IMR-90 (cell line): Measurements from ENCODE around the gene NRF1. TPM values are rescaled to one million over a fixed set of nuclear protein-coding genes. Genes with fewer than 3 reads are reported as not detected.

ENCODE experiments used
- ATAC-seq: fragments of 200-7000 bp; cut with Tn5 transposase; 2 replicates; pipeline ENCODE4 v1.9.1; 2020; ENCODE audit warnings: low read depth, mild to moderate bottlenecking, moderate library complexity
- BruUV-seq: library from RNA; stranded (reverse); fragments of 400-500 nt; replicated peaks from 2 replicates; lab custom pipeline; 2021; lab: Mats Ljungman, UMichigan
- CTCF ChIA-PET: fragments of 300-600 bp; formaldehyde crosslinking; extraction: SDS; loops from one replicate; lab custom pipeline; 2021; ENCODE audit warnings: antibody characterized with exemption; lab: Yijun Ruan, JAX
- POLR2A ChIA-PET: fragments of 300-600 bp; sonication (Branson Sonifier 250); formaldehyde crosslinking; loops from one replicate; lab custom pipeline; 2022; ENCODE audit warnings: antibody characterized with exemption; ENCODE audit not compliant: unreplicated experiment; lab: Charles Lee
- DNase-seq: peaks from one replicate; pipeline ENCODE4 v3.0.0; 2013
- H2AFZ ChIP-seq: replicated peaks from 2 replicates; pipeline ENCODE3; 2013; ENCODE audit warnings: low read length, mild to moderate bottlenecking; ENCODE audit not compliant: poor library complexity
- H2AK5ac ChIP-seq: 2 replicates; pipeline ENCODE4 v1.6.1; 2013; ENCODE audit warnings: low read depth, low read length, inconsistent platforms
- H2AK9ac ChIP-seq: replicated peaks from 2 replicates; pipeline ENCODE3; 2013; ENCODE audit warnings: mild to moderate bottlenecking, low read depth, low read length, moderate library complexity; ENCODE audit not compliant: poor library complexity
- H2BK120ac ChIP-seq: 2 replicates; pipeline ENCODE4 v1.6.1; 2013; ENCODE audit warnings: low read depth, low read length, inconsistent platforms
- H2BK15ac ChIP-seq: 3 replicates; pipeline ENCODE4 v1.6.1; 2013; ENCODE audit warnings: low read depth, low read length, inconsistent platforms
- H2BK20ac ChIP-seq: 2 replicates; pipeline ENCODE4 v1.6.1; 2013; ENCODE audit warnings: low read depth, mild to moderate bottlenecking, inconsistent platforms, low read length, moderate library complexity
- H2BK5ac ChIP-seq: 2 replicates; pipeline ENCODE4 v1.6.1; 2013; ENCODE audit warnings: mild to moderate bottlenecking, low read depth, low read length, inconsistent platforms; ENCODE audit not compliant: poor library complexity, severe bottlenecking
- H3K14ac ChIP-seq: replicated peaks from 2 replicates; pipeline ENCODE4 v1.6.1; 2013; ENCODE audit warnings: low read depth, low read length, inconsistent platforms
- H3K18ac ChIP-seq: 2 replicates; pipeline ENCODE4 v1.6.1; 2013; ENCODE audit warnings: low read depth, low read length, control low read depth
- H3K23ac ChIP-seq: 2 replicates; pipeline ENCODE4 v1.6.1; 2013; ENCODE audit warnings: low read depth, low read length, inconsistent platforms
- H3K27ac ChIP-seq: 2 replicates; pipeline ENCODE4 v1.5.1; 2013; ENCODE audit warnings: mild to moderate bottlenecking, control low read depth, low read length; ENCODE audit not compliant: insufficient read depth
- H3K27me3 ChIP-seq: 2 replicates; pipeline ENCODE4 v1.6.1; 2013; ENCODE audit warnings: low read length; ENCODE audit not compliant: control insufficient read depth, insufficient read depth
- H3K36me3 ChIP-seq: 2 replicates; pipeline ENCODE4 v1.6.1; 2013; ENCODE audit warnings: low read length, mixed read lengths; ENCODE audit not compliant: control insufficient read depth, insufficient read depth
- H3K4ac ChIP-seq: 2 replicates; pipeline ENCODE4 v1.6.1; 2013; ENCODE audit warnings: low read depth, low read length, inconsistent platforms
- H3K4me1 ChIP-seq: 2 replicates; pipeline ENCODE4 v1.6.1; 2013; ENCODE audit warnings: low read length, mixed read lengths; ENCODE audit not compliant: control insufficient read depth, insufficient read depth
- H3K4me2 ChIP-seq: 2 replicates; pipeline ENCODE4 v1.6.1; 2013; ENCODE audit warnings: low read depth, mild to moderate bottlenecking, control low read depth, low read length, moderate library complexity
- H3K4me3 ChIP-seq: 2 replicates; pipeline ENCODE4 v1.5.1; 2013; ENCODE audit warnings: low read depth, mild to moderate bottlenecking, control low read depth, low read length, moderate library complexity; ENCODE audit not compliant: insufficient read depth
- H3K56ac ChIP-seq: 2 replicates; pipeline ENCODE4 v1.6.1; 2013; ENCODE audit warnings: low read length, inconsistent platforms; ENCODE audit not compliant: insufficient read depth; ENCODE audit errors: extremely low read depth
- H3K79me1 ChIP-seq, 2 experiments: 2 replicates each; pipeline ENCODE4 v1.6.1; 2013; ENCODE audit warnings: low read length in 2 of 2, inconsistent platforms in 1 of 2, low read depth in 1 of 2
- H3K9ac ChIP-seq: 2 replicates; pipeline ENCODE4 v1.6.1; 2013; ENCODE audit warnings: low read depth, low read length, control low read depth
- H3K9me1 ChIP-seq: 2 replicates; pipeline ENCODE4 v1.6.1; 2013; ENCODE audit warnings: low read length, inconsistent platforms; ENCODE audit not compliant: insufficient read depth
- H3K9me3 ChIP-seq: 2 replicates; pipeline ENCODE4 v1.6.1; 2013; ENCODE audit warnings: low read length; ENCODE audit not compliant: control insufficient read depth, insufficient read depth
- H4K20me1 ChIP-seq: 2 replicates; pipeline ENCODE4 v1.6.1; 2013; ENCODE audit warnings: low read length, inconsistent platforms; ENCODE audit not compliant: insufficient read depth
- H4K5ac ChIP-seq: 2 replicates; pipeline ENCODE4 v1.6.1; 2013; ENCODE audit warnings: mild to moderate bottlenecking, low read depth, low read length, control low read depth
- H4K8ac ChIP-seq, 2 experiments: 2 replicates each; pipeline ENCODE4 v1.6.1; 2013; ENCODE audit warnings: low read depth in 2 of 2, low read length in 2 of 2, control low read depth in 1 of 2, inconsistent platforms in 1 of 2
- H4K91ac ChIP-seq: 2 replicates; pipeline ENCODE4 v1.6.1; 2013; ENCODE audit warnings: low read depth, low read length, inconsistent platforms; ENCODE audit not compliant: insufficient read depth
- WGBS, 2 experiments: methylation state at CpG; one replicate each; pipeline versions ENCODE4 v1.1.5 to v1.1.7; 2013; ENCODE audit warnings: missing lambda C conversion rate in 2 of 2; ENCODE audit not compliant: insufficient read length in 1 of 2; ENCODE audit errors: extremely low coverage in 2 of 2; 5-methylcytosine and 5-hydroxymethylcytosine counted together
- dilution Hi-C: fragments of 300-500 bp; cut with HindIII; formaldehyde crosslinking; loops from one replicate; pipeline ENCODE4 v1.14.3; 2018; ENCODE audit warnings: low sequenced_read_pairs; ENCODE audit not compliant: unreplicated experiment
- in situ Hi-C: fragments of 300-500 bp; cut with MboI; formaldehyde crosslinking; loops from 3 replicates; pipeline ENCODE4 v1.14.3; 2019; ENCODE audit warnings: low sequenced_read_pairs, inconsistent platforms, mixed read lengths
- intact Hi-C: fragments of 100-400 bp; cut with micrococcal nuclease; formaldehyde crosslinking; loops from 2 replicates; pipeline ENCODE4 v1.10.0; 2022
- polyA plus RNA-seq, 3 experiments: library from polyadenylated mRNA; depleted of rRNA; stranded (reverse); fragments of >200 nt; gene quantifications; 2 replicates each; pipeline ENCODE4 v1.2.3, GENCODE V29; 2012; ENCODE audit warnings: low replicate concordance in 1 of 3
- total RNA-seq: library from RNA; depleted of rRNA; stranded (reverse); fragments of >200 nt; gene quantifications from 2 replicates; pipeline ENCODE4 v1.2.3, GENCODE V29; 2012
- TF ChIP-seq, protein P1 (sequence below): fragments of 150-350 bp; IDR thresholded peaks from 2 replicates; pipeline ENCODE4 v1.6.1; 2016; ENCODE audit warnings: low read depth, mild to moderate bottlenecking, low read length, moderate library complexity, borderline replicate concordance

Gene NRF1
- total and polyA plus RNA-seq, 2 of the 4 experiments (the other 2 are of a cell fraction): 11.4 to 15.8 TPM

DNA sequence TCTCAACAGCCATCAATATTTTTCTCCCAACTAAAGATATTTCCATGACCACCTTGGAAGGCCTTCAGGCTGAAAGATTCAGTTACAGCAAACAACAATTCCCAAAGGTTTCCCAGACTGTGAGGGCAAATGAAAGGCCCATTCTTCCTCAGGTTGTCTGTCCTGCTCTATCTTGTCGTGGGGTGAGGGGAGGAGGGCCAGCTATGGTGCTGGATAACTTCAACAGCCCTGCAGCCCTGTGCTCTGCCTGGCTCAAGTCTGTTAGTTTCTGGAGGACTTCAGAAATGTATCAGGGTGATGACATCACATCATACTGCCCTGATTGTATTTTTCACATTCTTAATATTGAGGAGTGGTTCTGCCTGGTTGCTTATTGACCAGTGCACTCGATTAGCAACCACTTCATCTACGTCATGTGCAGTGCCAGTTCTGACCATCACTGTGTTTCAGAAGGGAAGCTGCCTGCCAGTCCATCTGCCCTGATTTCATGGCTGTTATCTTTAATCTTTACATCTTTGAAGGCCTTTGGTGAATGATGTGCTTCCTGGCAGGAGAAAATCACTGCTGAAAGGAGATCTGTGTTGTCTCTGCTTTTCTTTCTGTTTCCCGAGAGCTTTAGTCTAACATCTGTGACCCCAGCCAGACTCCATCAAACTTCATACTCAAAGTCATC, 135.5 kb downstream of the NRF1 start:
- no peaks in the 10 kb centered on the region for H4K20me1 ChIP-seq
- H3K9ac ChIP-seq: no peak overlapping the region
- no peaks in the 10 kb centered on the region; a peak in 1 of 4 replicates for H3K79me1 ChIP-seq
- intact Hi-C loops (no loop called here), dilution Hi-C loops (no loop called here), in situ Hi-C loops (no loop called here)
- H2BK15ac ChIP-seq: no peak overlapping the region
- no peak overlapping the region for H3K27ac ChIP-seq
- no peak for ATAC-seq
- POLR2A ChIA-PET: interaction anchor here (0.6 kb wide), 1 partner anchor 9 kb away, joined by 3 read pairs; no protein-coding TSS in a partner anchor
- H2AFZ ChIP-seq: no peak overlapping the region
- no TSS peak for BruUV-seq
- H3K9me1 ChIP-seq: no peaks in the 10 kb centered on the region; the same call in 1 of the 2 replicates
- no peak overlapping the region for H4K8ac ChIP-seq
- H3K18ac ChIP-seq: no peak overlapping the region
- DNase-seq: no peak
- H2BK5ac ChIP-seq: no peak overlapping the region
- H3K56ac ChIP-seq: no peak overlapping the region
- WGBS, 2 experiments: 80% methylated on average over 2 of the region's 4 CpGs; no CpG with 5 or more reads in 1 of the 2 experiments
- H3K27me3 ChIP-seq: no peaks in the 10 kb centered on the region
- CTCF ChIA-PET: no interaction called here
- no peak overlapping the region for H4K5ac ChIP-seq
- H3K4me2 ChIP-seq: no peak overlapping the region
- H3K4me3 ChIP-seq: no peak overlapping the region
- no peak overlapping the region for H3K23ac ChIP-seq
- TF ChIP-seq, protein P1, sequence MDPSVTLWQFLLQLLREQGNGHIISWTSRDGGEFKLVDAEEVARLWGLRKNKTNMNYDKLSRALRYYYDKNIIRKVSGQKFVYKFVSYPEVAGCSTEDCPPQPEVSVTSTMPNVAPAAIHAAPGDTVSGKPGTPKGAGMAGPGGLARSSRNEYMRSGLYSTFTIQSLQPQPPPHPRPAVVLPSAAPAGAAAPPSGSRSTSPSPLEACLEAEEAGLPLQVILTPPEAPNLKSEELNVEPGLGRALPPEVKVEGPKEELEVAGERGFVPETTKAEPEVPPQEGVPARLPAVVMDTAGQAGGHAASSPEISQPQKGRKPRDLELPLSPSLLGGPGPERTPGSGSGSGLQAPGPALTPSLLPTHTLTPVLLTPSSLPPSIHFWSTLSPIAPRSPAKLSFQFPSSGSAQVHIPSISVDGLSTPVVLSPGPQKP: no peak
- no peak overlapping the region for H3K14ac ChIP-seq
- H3K4ac ChIP-seq: no peak overlapping the region
- H2AK5ac ChIP-seq: no peak overlapping the region
- H4K91ac ChIP-seq: no peak overlapping the region
- H3K4me1 ChIP-seq: peaks cover 2% of the 10 kb centered on the region; the same call in 1 of the 2 replicates
- H3K9me3 ChIP-seq: no peaks in the 10 kb centered on the region
- H2BK20ac ChIP-seq: no peak overlapping the region
- no peak overlapping the region for H2BK120ac ChIP-seq
- peaks cover 6% of the 10 kb centered on the region for H3K36me3 ChIP-seq
- no peak overlapping the region for H2AK9ac ChIP-seq
